A549 (cell line): ENCODE data around the gene FOXC2. TPM values are rescaled to one million over a fixed set of nuclear protein-coding genes. Genes with fewer than 3 reads are reported as not detected.

Experiments used
- ATAC-seq, 2 experiments: fragments of 200-7000 bp in 1 of 2; fragments of >200 bp in 1 of 2; cut with Nextera tagmentation in 1 of 2; cut with Tn5 transposase in 1 of 2; 3 replicates each; pipeline versions ENCODE4 v1.8.0 to v1.9.1; 2018 to 2020; ENCODE audit warnings: mild to moderate bottlenecking in 1 of 2, moderate library complexity in 1 of 2
- CTCF ChIA-PET: fragments of 300-600 bp; sonication (Branson Sonifier 250); formaldehyde crosslinking; extraction: SDS; loops from one replicate; lab custom pipeline; 2021; ENCODE audit warnings: antibody characterized with exemption, inconsistent platforms; lab: Yijun Ruan, JAX
- POLR2A ChIA-PET: fragments of 350-600 bp; formaldehyde crosslinking; extraction: SDS; loops from one replicate; lab custom pipeline; 2021; ENCODE audit warnings: antibody characterized with exemption, inconsistent platforms; lab: Yijun Ruan, JAX
- DNase-seq, 2 experiments: peaks; one replicate each; pipeline versions ENCODE4 v3.0.0 to v3.0.0-alpha.2; 2011 to 2016; ENCODE audit warnings: low read depth in 1 of 2, low spot score in 1 of 2
- FAIRE-seq: peaks from 2 replicates; lab custom pipeline; 2011; peaks lifted over from hg19 to GRCh38; lab: Jason Lieb, UNC
- H3K27ac ChIP-seq, 2 experiments: fragments of >200 bp; sonication (Bioruptor Twin); formaldehyde crosslinking; 3 replicates each; pipeline ENCODE4 v1.5.1; 2016 to 2017
- H3K4me1 ChIP-seq: fragments of >200 bp; sonication (Bioruptor Twin); formaldehyde crosslinking; 3 replicates; pipeline ENCODE4 v1.6.1; 2016
- H3K4me2 ChIP-seq: fragments of >200 bp; sonication (Bioruptor Twin); formaldehyde crosslinking; 3 replicates; pipeline ENCODE4 v1.6.1; 2016
- H3K4me3 ChIP-seq: fragments of >200 bp; sonication (Bioruptor Twin); formaldehyde crosslinking; 3 replicates; pipeline ENCODE4 v1.5.1; 2016
- H3K9me3 ChIP-seq: fragments of >200 bp; sonication (Bioruptor Twin); formaldehyde crosslinking; 3 replicates; pipeline ENCODE4 v1.6.1; 2016
- BCL3 ChIP-seq: fragments of >200 bp; sonication (Bioruptor Twin); formaldehyde crosslinking; IDR thresholded peaks from 3 replicates; pipeline ENCODE4 v1.6.1; 2016
- CTCF ChIP-seq: fragments of >200 bp; sonication (Bioruptor Twin); formaldehyde crosslinking; IDR thresholded peaks from 3 replicates; pipeline ENCODE4 v1.5.1; 2016
- ESRRA ChIP-seq: fragments of 150-350 bp; IDR thresholded peaks from 2 replicates; pipeline ENCODE4 v1.6.1; 2014; ENCODE audit warnings: mild to moderate bottlenecking, low read length, borderline replicate concordance
- HES2 ChIP-seq: fragments of >200 bp; sonication (Bioruptor Twin); formaldehyde crosslinking; IDR thresholded peaks from 2 replicates; pipeline ENCODE4 v1.6.1; 2016
- MAX ChIP-seq: IDR thresholded peaks from 2 replicates; pipeline ENCODE4 v1.6.1; 2012
- NR3C1 ChIP-seq: fragments of >200 bp; sonication (Bioruptor Twin); formaldehyde crosslinking; IDR thresholded peaks from 3 replicates; pipeline ENCODE4 v1.6.1; 2017
- PHF8 ChIP-seq: fragments of 200-600 bp; sonication (generic); IDR thresholded peaks from 2 replicates; pipeline ENCODE4 v1.6.1; 2016; ENCODE audit warnings: low read depth, mild to moderate bottlenecking, antibody characterized with exemption, moderate library complexity, borderline replicate concordance
- RAD21 ChIP-seq, 2 experiments: fragments of >200 bp in 1 of 2; sonication (Bioruptor Twin) in 1 of 2; formaldehyde crosslinking in 1 of 2; IDR thresholded peaks in 1 of 2; conservative IDR thresholded peaks in 1 of 2; 2 replicates in 1 of 2; 3 replicates in 1 of 2; pipeline ENCODE4 v1.6.1; 2012 to 2018; ENCODE audit warnings: inconsistent platforms in 1 of 2
- ZFP36 ChIP-seq: fragments of 450-650 bp; IDR thresholded peaks from 2 replicates; pipeline ENCODE4 v1.6.1; 2014; ENCODE audit warnings: borderline replicate concordance; ENCODE audit not compliant: partially characterized antibody
- WGBS: methylation state at CpG from one replicate; pipeline ENCODE4 v1.1.6; 2017; ENCODE audit errors: missing lambda C conversion rate; 5-methylcytosine and 5-hydroxymethylcytosine counted together
- polyA plus RNA-seq, 4 experiments: library from polyadenylated mRNA; depleted of rRNA in 3 of 4; stranded (reverse); fragments of >200 nt; fragmentation: RNase III in 1 of 4; extraction: RNeasy Plus Mini Kit Qiagen cat#74134 plus additional on column Dnase treatment in 1 of 4; gene quantifications; 2 replicates in 3 of 4; 3 replicates in 1 of 4; pipeline ENCODE4 v1.2.3, GENCODE V29; 2011 to 2017

FOXC2 gene
- polyA plus RNA-seq, 2 of the 4 experiments (the other 2 are of a cell fraction): 0.06 to 0.28 TPM

- peak overlapping the region; percentile 53 to 79; a peak in 5 of 6 replicates for H3K27ac ChIP-seq
- DNase-seq (peak in 1 of 2 experiments; percentile 48), ATAC-seq (peak; percentile 52 to 64), FAIRE-seq (no peak)
- peak overlapping the region; percentile 35 for H3K4me3 ChIP-seq
- peak overlapping the region; percentile 51 for H3K4me2 ChIP-seq
- H3K9me3 ChIP-seq: no peaks in the 10 kb centered on the region
- TF ChIP-seq HES2 (no peak), MAX (0 out of 2 replicates have a peak, but pooled peaks have one; percentile 8)
- POLR2A ChIA-PET: no interaction called here
- peaks cover 9% of the 10 kb centered on the region; the same call in 1 of the 3 replicates for H3K4me1 ChIP-seq
- 87% methylated on average over 54 of the region's 88 CpGs for WGBS
- CTCF ChIA-PET: interaction anchor here (2.0 kb wide), 1 partner anchor 496 kb away, joined by 11 read pairs; no protein-coding TSS in a partner anchor
Observed at GRCh38 chr16:86566966-86567700, 504 bp downstream of the FOXC2 start.

GRCh38 chr16:86567701-86568581 is 1.3 kb downstream of the FOXC2 start:
- DNase-seq (no peak), ATAC-seq (peak in 1 of 2 experiments; percentile 26; a peak in 4 of 6 replicates), FAIRE-seq (no peak)
- ChIA-PET CTCF (interaction anchor here (0.6 to 2.0 kb wide), 2 partner anchors 161 to 495 kb away, joined by 3 to 11 read pairs; no protein-coding TSS in a partner anchor), POLR2A (no interaction called here)
- TF ChIP-seq CTCF: peak; percentile 15; the same call in 1 of the 3 replicates
- peak in 1 of 2 experiments; percentile 6; a peak in 1 of 5 replicates for TF ChIP-seq RAD21 (conservative IDR thresholded peaks at IDR 0.05 in 1 of 2, IDR thresholded peaks at IDR 0.05 in 1 of 2)
- no peak for TF ChIP-seq ZFP36
- TF ChIP-seq PHF8: no peak
- no peak for TF ChIP-seq NR3C1
- Histone ChIP-seq H3K4me1 (peaks cover 9% of the 10 kb centered on the region; the same call in 1 of the 3 replicates), H3K9me3 (no peaks in the 10 kb centered on the region), H3K4me3 (peak overlapping the region; percentile 35), H3K27ac (peak overlapping the region; percentile 53 to 79), H3K4me2 (peak overlapping the region; percentile 51)
- WGBS: 76% methylated on average over 35 of the region's 116 CpGs

- Histone ChIP-seq H3K4me3 (peak overlapping the region; percentile 35), H3K4me2 (peak overlapping the region; percentile 51), H3K27ac (peak overlapping the region; percentile 53 to 79), H3K4me1 (peaks cover 4% of the 10 kb centered on the region; the same call in 1 of the 3 replicates), H3K9me3 (no peaks in the 10 kb centered on the region)
- no peak for FAIRE-seq
- DNase-seq: no peak
- ChIA-PET CTCF (interaction anchor here (0.6 to 3.4 kb wide), 5 partner anchors 13 to 494 kb away, joined by 3 to 22 read pairs (median 3); no protein-coding TSS in a partner anchor), POLR2A (no interaction called here)
- ATAC-seq: no peak
- TF ChIP-seq BCL3 (no peak), ESRRA (no peak)
- 71% methylated on average over 31 of the region's 33 CpGs for WGBS
Observed at GRCh38 chr16:86568677-86569623, 2.3 kb downstream of the FOXC2 start.
